Left hindlimb (tissue), 1 donor: Measurements from ENCODE around the gene CABLES1.

Experiments used
- DNase-seq: peaks from one replicate; pipeline ENCODE4 v3.0.0-alpha.2; 2018

Gene CABLES1

GRCh38 chr18:23196119-23197007, 61.1 kb downstream of the CABLES1 start:
- DNase-seq: no peak

GRCh38 chr18:23198217-23198845, 63.0 kb downstream of the CABLES1 start:
- no peak for DNase-seq

- DNase-seq: no peak
Measured at GRCh38 chr18:23200756-23201155, 65.5 kb downstream of the CABLES1 start.

GRCh38 chr18:23201741-23202140, 66.5 kb downstream of the CABLES1 start:
- no peak for DNase-seq

- DNase-seq: no peak
Measured at GRCh38 chr18:23203891-23204432, 68.7 kb downstream of the CABLES1 start.

GRCh38 chr18:23204589-23205235, 69.4 kb downstream of the CABLES1 start:
- DNase-seq: no peak

- DNase-seq: no peak
Measured at GRCh38 chr18:23205980-23206379, 70.7 kb downstream of the CABLES1 start.

GRCh38 chr18:23207191-23207955, 72.1 kb downstream of the CABLES1 start:
- DNase-seq: no peak

GRCh38 chr18:23207994-23208393, 72.7 kb downstream of the CABLES1 start:
- DNase-seq: no peak

- DNase-seq: no peak
Measured at GRCh38 chr18:23208600-23208999, 73.3 kb downstream of the CABLES1 start.

- DNase-seq: no peak
Measured at GRCh38 chr18:23209031-23209430, 73.7 kb downstream of the CABLES1 start.

- DNase-seq: no peak
Measured at GRCh38 chr18:23209796-23210195, 74.5 kb downstream of the CABLES1 start.

GRCh38 chr18:23210526-23210925, 75.2 kb downstream of the CABLES1 start:
- no peak for DNase-seq

- no peak for DNase-seq
Measured at GRCh38 chr18:23211146-23211545, 75.9 kb downstream of the CABLES1 start.

- no peak for DNase-seq
Measured at GRCh38 chr18:23212161-23212560, 76.9 kb downstream of the CABLES1 start.

GRCh38 chr18:23213200-23213599, 77.9 kb downstream of the CABLES1 start:
- no peak for DNase-seq

- no peak for DNase-seq
Measured at GRCh38 chr18:23217781-23218180, 82.5 kb downstream of the CABLES1 start.

- DNase-seq: no peak
Measured at GRCh38 chr18:23220355-23220754, 85.1 kb downstream of the CABLES1 start.

- DNase-seq: no peak
Measured at GRCh38 chr18:23223641-23224040, 88.4 kb downstream of the CABLES1 start.

GRCh38 chr18:23225503-23225902, 90.2 kb downstream of the CABLES1 start:
- no peak for DNase-seq

- DNase-seq: no peak
Measured at GRCh38 chr18:23226391-23226790, 91.1 kb downstream of the CABLES1 start.

GRCh38 chr18:23226930-23227725, 91.8 kb downstream of the CABLES1 start:
- no peak for DNase-seq
